Activated CD8-positive, alpha-beta memory T cell treated with anti-CD3 and anti-CD28 coated beads for 24 hours (primary cell): Measurements from ENCODE around the gene DESI1.
"Not testable (repeated sequence)": the region's sequence is repeated elsewhere in the genome, so short reads cannot be mapped to it uniquely, and the experiment has no call there.

Experiments used
- DNase-seq: peaks from one replicate; pipeline ENCODE4 v3.0.0-alpha.2; 2020

The DESI1 gene

DNA sequence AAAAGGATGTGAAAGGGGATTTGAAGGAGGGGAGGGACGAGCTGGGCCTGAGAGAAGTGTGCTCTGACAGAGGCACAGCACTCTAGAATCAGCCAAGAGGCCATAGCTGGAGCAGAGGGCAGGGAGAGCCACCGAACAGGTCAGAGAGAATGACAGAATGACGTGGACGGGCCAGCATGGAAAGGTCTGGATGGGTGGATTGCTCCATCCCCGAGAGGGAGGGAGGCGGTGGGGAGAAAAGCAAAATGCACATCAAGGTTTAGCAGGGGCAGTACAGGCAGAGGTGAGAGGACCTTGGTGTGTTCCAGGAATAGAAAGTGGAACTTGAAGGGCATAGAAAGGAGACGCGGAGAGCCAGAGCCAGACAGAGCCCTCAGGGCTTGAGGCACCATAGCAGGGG is 38.1 kb downstream of the DESI1 start:
- DNase-seq: no peak

- DNase-seq: no peak
Observed at GRCh38 chr22:41579997-41580355, 40.9 kb downstream of the DESI1 start.

DNA sequence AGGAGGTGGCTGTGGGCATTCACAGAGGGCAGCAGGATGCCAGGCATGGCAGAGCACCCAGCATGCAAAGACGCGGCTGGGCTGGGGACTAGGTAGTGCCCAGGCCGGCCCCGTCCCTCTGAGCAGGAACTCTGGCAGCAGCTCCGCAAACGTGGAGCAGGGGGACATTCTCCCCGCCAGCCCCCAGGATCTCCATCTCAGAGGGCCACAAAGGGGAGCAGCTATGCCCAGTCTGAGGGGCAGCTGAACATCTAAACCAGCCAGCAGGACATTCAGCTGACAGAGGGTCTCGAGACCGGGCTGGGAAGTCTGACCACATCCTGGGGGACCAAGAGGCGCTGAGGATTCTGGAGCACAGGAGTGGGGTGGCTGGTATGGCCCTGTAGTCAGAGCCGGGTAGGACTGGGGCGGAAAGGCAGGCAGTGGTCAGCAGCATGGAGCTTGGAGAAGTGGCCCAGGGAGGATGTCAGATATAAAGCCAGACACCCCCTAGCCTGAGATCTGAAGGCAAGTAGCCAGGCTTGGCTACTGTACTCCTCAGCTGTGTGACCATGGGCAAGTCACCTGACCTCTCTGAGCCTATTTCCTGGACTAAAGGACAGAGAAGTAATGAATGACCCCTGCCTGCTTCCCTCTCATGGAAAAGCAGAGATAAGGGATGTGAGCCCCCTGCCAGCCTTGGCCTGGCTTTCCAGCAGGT is 41.4 kb downstream of the DESI1 start:
- DNase-seq: no peak

GRCh38 chr22:41578818-41579217 is 42.0 kb downstream of the DESI1 start:
- DNase-seq: no peak

DNA sequence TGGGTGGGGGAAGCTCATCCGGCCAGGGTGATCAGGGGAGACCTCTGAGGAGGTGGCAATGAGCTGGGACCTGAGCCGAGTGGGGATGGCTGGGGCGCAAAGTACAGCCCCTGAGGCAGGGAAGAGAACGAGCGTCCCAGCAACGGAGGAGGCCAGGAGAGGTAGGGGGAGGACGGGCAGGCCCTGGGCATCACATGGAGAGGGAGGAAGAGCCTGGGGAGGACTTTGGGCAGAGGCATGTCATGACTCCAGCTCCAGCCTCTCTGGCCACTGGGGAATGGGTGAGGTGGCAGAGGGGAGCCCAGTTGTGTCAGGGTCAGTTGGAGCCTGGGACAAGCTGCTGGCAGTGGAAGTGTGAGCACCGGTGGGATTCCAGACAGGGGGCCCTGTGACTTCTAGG is 42.7 kb downstream of the DESI1 start:
- no peak for DNase-seq

- DNase-seq: no peak
Observed at GRCh38 chr22:41576877-41577276, 44.0 kb downstream of the DESI1 start.

DNA sequence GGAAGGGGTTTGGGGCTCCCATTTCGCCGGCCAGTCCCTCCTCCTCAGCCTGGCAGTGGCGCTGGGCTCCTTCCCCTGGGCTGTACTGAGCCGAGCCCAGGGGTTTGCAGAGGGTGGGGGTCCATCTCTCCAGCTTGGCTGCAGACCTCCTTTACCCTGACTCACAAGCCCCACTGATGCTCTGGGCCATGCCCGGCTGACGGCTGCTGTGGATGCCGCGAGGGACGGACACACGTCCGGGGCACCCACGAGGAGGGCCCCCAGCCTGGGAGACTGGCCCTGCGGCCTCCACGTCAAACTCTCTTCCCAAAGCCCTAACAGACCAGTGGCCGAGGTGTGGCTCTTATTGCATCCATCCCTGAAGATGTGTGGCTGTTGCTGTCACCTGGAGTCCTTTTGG is 45.3 kb downstream of the DESI1 start:
- DNase-seq: no peak

DNA sequence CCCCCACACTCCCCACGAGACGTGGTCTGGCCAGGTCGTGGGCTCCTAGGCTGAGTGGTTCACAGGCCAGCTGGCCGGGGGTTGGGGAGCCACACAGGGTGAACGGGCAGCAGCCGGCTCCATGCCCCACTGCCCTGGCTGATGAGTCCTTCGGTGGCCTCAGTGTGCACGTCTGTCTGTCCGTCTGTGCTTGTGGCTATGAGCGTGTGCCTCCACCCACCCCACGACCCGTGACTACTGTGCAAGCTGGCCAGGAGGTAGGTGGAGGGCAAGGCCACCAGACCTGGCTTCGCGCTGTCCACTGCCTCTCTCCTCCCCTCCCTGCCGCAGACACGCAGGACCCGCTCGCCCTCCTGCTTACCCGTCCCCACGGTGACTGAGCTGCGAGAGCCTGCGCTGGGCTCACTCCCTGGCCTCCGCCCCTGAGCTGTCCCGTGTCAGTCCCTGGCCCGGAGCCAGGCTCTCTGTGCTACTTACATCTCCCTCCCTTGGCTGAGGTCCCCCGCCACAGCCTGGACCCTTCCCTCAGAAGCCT is 45.9 kb downstream of the DESI1 start:
- DNase-seq: no peak

GRCh38 chr22:41573677-41574076 is 47.2 kb downstream of the DESI1 start:
- no peak for DNase-seq

- DNase-seq: not testable (repeated sequence)
Observed at GRCh38 chr22:41572305-41572704, 48.5 kb downstream of the DESI1 start.

- DNase-seq: no peak
Observed at GRCh38 chr22:41571786-41572185, 49.1 kb downstream of the DESI1 start.

GRCh38 chr22:41570221-41570620 is 50.6 kb downstream of the DESI1 start:
- DNase-seq: no peak

DNA sequence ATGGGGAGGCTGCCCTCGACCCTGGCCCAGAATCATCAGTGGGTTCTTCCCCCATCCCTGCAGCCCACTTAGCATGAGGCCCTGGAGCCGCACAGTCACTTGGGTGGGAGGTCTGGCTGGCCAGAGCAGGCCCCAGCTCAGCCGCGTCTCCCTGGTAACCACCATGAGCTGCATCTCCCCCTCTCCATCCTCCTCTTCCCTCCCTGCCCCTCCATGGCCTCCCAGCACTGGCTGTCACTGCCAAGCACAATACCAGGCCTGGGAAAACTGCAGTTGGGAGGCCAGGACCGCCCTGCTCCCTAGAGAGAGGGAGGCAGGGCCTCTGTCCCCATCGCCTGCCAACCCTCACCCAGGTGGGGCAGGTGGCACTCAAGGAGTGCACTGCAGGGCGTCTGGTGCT is 52.0 kb downstream of the DESI1 start:
- DNase-seq: no peak

DNA sequence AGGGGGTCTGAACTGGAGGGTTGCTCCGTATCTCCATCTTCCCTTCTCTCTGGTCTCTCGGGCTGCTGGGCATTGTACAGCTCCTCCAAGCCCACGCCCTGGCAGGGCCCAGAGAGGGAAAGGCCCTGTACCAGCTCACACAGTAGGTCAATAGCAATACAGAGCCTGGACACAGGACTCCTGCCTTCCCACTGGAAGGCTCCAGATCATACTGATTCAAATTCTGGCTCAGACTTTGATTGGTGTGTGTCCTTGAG is 53.4 kb downstream of the DESI1 start:
- DNase-seq: no peak

DNA sequence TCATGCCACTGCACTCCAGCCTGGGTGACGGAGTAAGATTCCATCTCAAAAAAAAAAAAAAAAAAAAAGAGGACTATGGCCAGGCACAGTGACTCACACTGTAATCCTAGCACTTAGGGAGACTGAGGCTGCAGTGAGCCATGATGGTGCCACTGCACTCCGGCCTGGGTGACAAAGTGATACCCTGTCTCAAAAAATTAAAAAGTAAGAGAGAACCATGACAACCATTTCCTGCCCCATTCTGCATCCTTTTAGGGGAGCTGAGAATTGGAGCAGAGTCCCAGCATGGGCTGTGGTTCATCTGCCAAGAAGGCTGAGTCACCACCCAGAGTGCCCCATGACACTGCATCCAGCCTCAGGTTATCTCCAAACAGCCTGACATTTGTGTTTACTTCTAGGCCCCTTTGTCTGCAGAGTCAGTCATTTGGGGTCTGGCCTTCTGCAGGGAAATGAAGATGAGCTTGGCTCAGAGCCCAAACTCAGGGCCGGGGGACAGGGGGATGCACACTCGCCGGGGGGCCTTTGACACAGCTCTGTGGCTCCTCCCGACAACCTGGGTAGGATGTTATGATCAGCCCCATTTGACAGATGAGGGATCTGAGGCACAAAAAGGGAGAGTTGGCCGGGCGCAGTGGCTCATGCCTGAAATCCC is 55.3 kb downstream of the DESI1 start:
- DNase-seq: no peak

DNA sequence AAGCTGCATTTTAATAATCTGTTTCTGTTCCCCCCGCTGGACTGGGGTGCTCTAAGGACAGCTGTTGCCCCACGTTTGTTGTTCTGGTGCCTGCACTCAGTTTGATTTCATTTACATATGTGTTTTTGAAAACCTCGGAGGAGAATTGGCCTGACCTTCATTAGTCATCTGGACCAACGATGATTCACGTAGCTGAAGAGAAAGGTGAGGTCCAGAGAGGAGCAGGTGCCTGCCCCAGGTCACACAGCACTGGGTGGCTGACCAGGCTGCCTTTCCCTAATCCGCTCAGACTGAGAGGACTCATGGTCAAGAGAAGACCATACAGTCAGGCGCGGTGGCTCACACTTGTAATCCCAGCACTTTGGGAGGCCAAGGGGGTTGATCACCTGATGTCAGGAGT is 56.3 kb downstream of the DESI1 start:
- no peak for DNase-seq

DNA sequence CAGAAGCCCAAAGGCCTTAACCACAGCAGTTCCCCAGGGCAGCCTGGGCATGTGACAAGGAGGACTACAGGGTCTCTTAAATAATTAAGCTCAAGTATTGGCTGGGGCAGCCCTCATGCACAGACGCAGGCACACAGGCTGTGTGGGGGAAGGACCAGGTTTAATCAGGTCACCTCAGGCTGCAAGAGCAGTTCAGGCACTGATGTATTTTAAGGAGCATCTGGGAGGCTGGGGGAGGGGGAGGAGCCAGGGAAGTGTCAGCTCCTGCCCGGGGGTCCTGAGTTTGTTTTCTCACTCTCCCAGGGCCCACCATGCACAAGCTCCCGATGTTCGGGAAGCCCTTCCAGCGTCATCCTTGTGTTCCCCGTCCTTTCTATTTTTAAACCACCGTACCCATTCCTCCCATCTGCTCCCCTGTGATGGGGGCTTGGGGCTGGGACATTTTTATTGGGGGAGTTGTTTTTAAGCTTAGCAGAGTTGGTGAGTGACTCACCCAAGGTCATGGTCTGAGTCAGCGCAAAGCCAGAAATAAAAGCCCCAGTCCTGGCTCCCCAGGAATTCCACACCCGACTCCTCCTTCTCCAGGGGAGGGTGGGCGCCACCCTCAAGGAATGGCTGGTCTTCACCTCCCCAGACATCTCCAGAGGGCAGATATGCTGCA is 57.7 kb downstream of the DESI1 start:
- no peak for DNase-seq

- no peak for DNase-seq
Observed at GRCh38 chr22:41562461-41562860, 58.4 kb downstream of the DESI1 start.

- no peak for DNase-seq
Observed at GRCh38 chr22:41561788-41562187, 59.1 kb downstream of the DESI1 start.

GRCh38 chr22:41561335-41561734 is 59.5 kb downstream of the DESI1 start:
- DNase-seq: no peak

GRCh38 chr22:41560095-41560471 is 60.8 kb downstream of the DESI1 start:
- no peak for DNase-seq

- not testable (repeated sequence) for DNase-seq
Observed at GRCh38 chr22:41558241-41558630, 62.6 kb downstream of the DESI1 start.

DNA sequence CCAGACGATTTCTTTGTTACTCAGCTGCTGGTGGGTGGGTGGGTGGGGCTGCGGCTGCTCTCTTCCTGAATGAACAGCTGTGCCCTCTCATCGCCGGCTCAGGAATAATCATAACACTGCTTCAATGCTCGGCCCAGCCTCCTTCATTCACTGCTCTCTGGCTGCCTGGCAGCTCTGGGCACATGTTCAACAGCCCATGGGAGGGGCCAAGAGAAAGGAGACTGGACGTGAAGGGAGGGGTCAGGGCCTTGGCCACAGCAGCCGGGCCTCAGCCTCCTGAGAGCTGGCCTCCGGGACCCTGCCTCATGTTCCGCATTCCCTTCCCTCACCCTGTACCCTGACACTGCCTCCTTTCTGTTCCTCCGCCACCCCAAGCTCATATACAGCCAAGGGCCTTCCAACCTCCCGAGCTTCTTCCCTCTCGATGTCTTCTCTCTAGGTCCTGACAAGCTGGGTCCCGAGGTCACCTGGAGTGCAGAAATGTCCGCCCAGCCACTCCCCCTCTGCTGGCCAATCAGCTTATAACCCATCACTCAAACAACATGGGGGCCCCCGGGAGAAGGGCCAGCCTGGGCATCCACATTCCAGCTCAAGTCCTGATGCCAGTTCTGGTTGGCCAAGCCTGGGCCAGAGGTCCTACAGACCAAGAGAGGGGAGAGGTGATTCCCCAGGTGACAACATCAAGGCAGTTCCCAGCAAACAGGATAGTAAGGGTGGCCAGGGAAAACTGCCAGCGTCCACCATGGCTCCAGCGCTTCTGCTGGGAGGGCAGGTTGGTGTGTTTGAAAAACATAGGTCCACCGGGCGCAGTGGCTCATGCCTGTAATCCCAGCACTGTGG is 63.2 kb downstream of the DESI1 start:
- DNase-seq: no peak

DNA sequence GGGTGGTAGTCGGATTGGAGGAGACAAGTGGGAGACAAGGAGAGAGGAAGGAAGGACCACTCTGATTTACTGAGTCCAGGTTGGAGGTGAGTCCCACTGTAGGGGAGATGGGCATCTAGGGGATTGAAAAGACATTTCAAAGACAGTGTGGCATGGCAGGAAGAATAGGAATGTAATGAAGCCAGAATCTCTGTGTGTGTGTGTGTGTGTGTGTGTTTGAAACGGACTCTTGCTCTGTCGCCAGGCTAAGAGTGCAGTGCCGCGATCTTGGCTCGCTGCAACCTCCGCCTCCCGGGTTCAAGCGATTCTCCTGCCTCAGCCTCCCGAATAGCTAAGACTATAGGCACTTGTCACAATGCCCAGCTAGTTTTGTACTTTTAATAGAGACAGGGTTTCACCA is 64.3 kb downstream of the DESI1 start:
- DNase-seq: no peak
